Stimulated activated effector memory CD8-positive, alpha-beta T cell treated with anti-CD3 and anti-CD28 coated beads, Interleukin-12 subunit alpha, Interleukin-12 subunit beta, amount 100 ng/mL, for 72 hours (primary cell): ENCODE measurements around the gene DYNC2I2.
"Not testable (repeated sequence)": the region's sequence is repeated elsewhere in the genome, so short reads cannot be mapped to it uniquely, and the experiment has no call there.

Experiments used
- ATAC-seq: fragments of 150-1000 bp; cut with Tn5 transposase; 2 replicates; pipeline ENCODE4 v1.10.0; 2021
- DNase-seq, 2 donors: peaks; one replicate each; pipeline ENCODE4 v3.0.0; 2021 to 2022; ENCODE audit warnings: low spot score in 2 of 2
- H3K27ac Mint-ChIP-seq: one replicate; pipeline ENCODE4 v1.8.0; 2022; ENCODE audit warnings: mild to moderate bottlenecking, mixed read lengths
- H3K36me3 Mint-ChIP-seq: one replicate; pipeline ENCODE4 v1.8.0; 2022; ENCODE audit warnings: mild to moderate bottlenecking, mixed read lengths
- H3K4me1 Mint-ChIP-seq: one replicate; pipeline ENCODE4 v1.8.0; 2022; ENCODE audit warnings: mixed read lengths
- H3K4me3 Mint-ChIP-seq: one replicate; pipeline ENCODE4 v1.8.0; 2022; ENCODE audit warnings: mild to moderate bottlenecking, mixed read lengths
- H3K9me3 Mint-ChIP-seq: one replicate; pipeline ENCODE4 v1.8.0; 2022; ENCODE audit warnings: mixed read lengths

DYNC2I2 gene

DNA sequence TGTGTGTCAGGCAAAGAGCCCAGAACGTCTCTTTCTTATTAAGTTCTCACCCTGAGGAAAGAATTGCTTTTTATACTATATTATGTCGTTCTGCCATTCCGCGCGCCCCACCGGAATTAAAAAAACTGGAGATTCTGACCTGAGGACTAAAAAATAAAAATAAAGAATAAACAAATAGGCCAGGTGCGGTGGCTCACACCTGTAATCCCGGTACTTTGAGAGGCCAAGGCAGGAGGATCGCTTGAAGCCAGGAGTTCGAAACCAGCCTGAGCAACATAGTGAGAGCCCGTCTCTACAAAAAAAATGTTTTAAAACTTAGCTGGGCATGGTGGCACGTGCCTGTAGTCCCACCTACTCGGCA is 677 bp upstream of the DYNC2I2 start:
- peak overlapping the region; percentile 78 for H3K4me3 Mint-ChIP-seq
- DNase-seq (no peak), ATAC-seq (no peak)
- no peaks in the 10 kb centered on the region for H3K4me1 Mint-ChIP-seq
- H3K36me3 Mint-ChIP-seq: no peaks in the 10 kb centered on the region
- peak overlapping the region; percentile 100 for H3K27ac Mint-ChIP-seq
- no peaks in the 10 kb centered on the region for H3K9me3 Mint-ChIP-seq

DNA sequence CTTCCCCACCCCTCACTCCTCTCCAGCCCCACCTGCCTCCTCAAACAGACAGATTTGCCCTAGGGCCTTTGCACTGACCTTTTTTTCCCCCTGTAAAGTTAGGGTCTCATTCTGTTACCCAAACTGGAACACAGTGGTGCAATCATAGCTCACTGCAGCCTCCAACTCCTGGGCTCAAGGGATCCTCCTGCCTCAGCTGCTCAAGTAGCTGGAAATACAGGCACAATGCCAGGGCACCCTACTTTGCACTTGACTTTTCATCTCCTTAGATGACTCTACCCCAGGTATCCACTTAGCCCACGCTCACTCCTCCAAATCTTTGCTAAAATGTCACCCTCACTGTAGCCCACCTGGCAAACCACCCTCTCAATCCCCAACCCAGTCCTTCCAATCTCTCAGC is 2.2 kb downstream of the DYNC2I2 start:
- Mint-ChIP-seq H3K4me3 (no peak overlapping the region), H3K27ac (no peak overlapping the region), H3K36me3 (no peaks in the 10 kb centered on the region), H3K9me3 (no peaks in the 10 kb centered on the region), H3K4me1 (no peaks in the 10 kb centered on the region)
- ATAC-seq (no peak), DNase-seq (no peak)

DNA sequence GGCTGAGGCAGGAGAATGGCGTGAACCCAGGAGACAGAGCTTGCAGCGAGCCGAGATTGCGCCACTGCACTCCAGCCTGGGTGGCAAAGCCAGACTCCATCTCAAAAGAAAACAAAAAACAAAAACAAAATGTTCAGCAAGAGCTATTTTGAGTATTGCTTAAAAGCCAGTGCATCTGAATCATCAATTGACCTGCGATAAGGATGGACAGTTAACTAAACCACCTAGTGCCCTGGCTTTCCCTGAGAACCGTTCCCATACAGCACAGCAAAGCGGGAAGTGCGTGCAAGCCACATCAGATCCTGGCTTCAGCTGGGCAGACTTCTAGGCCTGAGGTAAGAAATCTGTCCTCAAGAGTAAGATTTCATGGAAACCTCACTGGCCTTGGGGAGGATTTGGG is 2.7 kb downstream of the DYNC2I2 start:
- no peaks in the 10 kb centered on the region for H3K36me3 Mint-ChIP-seq
- H3K4me3 Mint-ChIP-seq: no peak overlapping the region
- no peak overlapping the region for H3K27ac Mint-ChIP-seq

DNA sequence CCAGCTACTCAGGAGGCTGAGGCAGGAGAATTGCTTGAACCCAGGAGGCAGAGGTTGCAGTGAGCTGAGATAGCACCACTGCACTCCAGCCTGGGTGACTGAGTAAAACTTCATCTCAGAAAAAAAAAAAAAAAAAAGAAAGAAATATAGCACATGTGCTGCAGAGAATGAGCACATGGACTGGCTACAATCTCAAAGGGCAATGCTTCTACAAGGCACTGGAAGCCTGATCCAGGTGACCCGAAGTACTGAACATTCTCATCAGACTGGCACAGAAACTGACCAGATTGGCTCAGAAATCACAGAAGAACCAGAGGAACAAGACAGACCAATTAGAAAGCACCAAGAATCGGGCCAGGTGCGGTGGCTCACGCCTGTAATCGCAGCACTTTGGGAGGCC is 4.8 kb downstream of the DYNC2I2 start:
- no peak for DNase-seq
- Mint-ChIP-seq H3K4me1 (no peaks in the 10 kb centered on the region), H3K4me3 (no peak overlapping the region), H3K36me3 (no peaks in the 10 kb centered on the region), H3K9me3 (no peaks in the 10 kb centered on the region), H3K27ac (no peak overlapping the region)
- no peak for ATAC-seq

More for the DNA sequence above, 2.7 kb downstream of the DYNC2I2 start:
- no peaks in the 10 kb centered on the region for H3K9me3 Mint-ChIP-seq
- ATAC-seq: no peak
- no peaks in the 10 kb centered on the region for H3K4me1 Mint-ChIP-seq
- no peak for DNase-seq

DNA sequence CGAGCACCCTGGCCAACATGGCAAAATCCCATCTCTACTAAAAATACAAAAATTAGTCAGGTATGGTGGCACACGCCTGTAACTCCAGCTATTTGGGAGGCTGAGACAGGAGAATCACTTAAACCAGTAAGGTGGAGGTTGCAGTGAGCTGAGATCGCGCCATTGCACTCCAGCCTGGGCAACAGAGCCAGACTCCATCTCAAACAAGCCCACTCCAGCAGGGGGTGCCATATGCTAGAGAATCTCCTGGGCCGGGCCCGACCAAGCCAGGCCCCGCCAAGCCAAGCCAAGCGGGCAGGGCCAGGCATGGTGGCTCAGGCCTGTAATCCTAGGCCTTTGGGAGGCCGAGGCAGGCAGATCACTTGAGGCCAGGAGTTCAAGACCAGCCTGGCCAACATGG is 8.4 kb downstream of the DYNC2I2 start:
- DNase-seq (peak; percentile 44 to 77), ATAC-seq (peak; percentile 93)
- not testable (repeated sequence) for H3K9me3 Mint-ChIP-seq, H3K36me3 Mint-ChIP-seq, H3K27ac Mint-ChIP-seq, H3K4me1 Mint-ChIP-seq, H3K4me3 Mint-ChIP-seq

- no peaks in the 10 kb centered on the region for H3K36me3 Mint-ChIP-seq
- peak; percentile 43 for ATAC-seq
- H3K27ac Mint-ChIP-seq: no peak overlapping the region
- H3K4me1 Mint-ChIP-seq: no peaks in the 10 kb centered on the region
- H3K9me3 Mint-ChIP-seq: no peaks in the 10 kb centered on the region
- no peak for DNase-seq
- H3K4me3 Mint-ChIP-seq: no peak overlapping the region
Measured at GRCh38 chr9:128643519-128644300, 12.9 kb downstream of the DYNC2I2 start.

- DNase-seq: no peak
- Mint-ChIP-seq H3K27ac (no peak overlapping the region), H3K9me3 (no peaks in the 10 kb centered on the region), H3K4me3 (no peak overlapping the region), H3K4me1 (no peaks in the 10 kb centered on the region), H3K36me3 (no peaks in the 10 kb centered on the region)
- ATAC-seq: no peak
Measured at GRCh38 chr9:128642675-128643245, 13.9 kb downstream of the DYNC2I2 start.

GRCh38 chr9:128640603-128641002 is 16.0 kb downstream of the DYNC2I2 start:
- DNase-seq: no peak
- ATAC-seq: no peak
- H3K4me3 Mint-ChIP-seq: no peak overlapping the region
- no peak overlapping the region for H3K27ac Mint-ChIP-seq
- no peaks in the 10 kb centered on the region for H3K4me1 Mint-ChIP-seq
- H3K9me3 Mint-ChIP-seq: no peaks in the 10 kb centered on the region
- no peaks in the 10 kb centered on the region for H3K36me3 Mint-ChIP-seq

- ATAC-seq: no peak
- Mint-ChIP-seq H3K27ac (no peak overlapping the region), H3K4me1 (peaks cover 5% of the 10 kb centered on the region), H3K4me3 (no peak overlapping the region), H3K9me3 (no peaks in the 10 kb centered on the region), H3K36me3 (peaks cover 18% of the 10 kb centered on the region)
- DNase-seq: no peak
Measured at GRCh38 chr9:128638580-128638979, 18.1 kb downstream of the DYNC2I2 start.

- Mint-ChIP-seq H3K36me3 (peaks cover 27% of the 10 kb centered on the region), H3K4me1 (peaks cover 7% of the 10 kb centered on the region), H3K9me3 (no peaks in the 10 kb centered on the region), H3K4me3 (no peak overlapping the region), H3K27ac (peak overlapping the region; percentile 20)
- ATAC-seq (no peak), DNase-seq (no peak)
Measured at GRCh38 chr9:128637656-128638055, 19.0 kb downstream of the DYNC2I2 start.

DNA sequence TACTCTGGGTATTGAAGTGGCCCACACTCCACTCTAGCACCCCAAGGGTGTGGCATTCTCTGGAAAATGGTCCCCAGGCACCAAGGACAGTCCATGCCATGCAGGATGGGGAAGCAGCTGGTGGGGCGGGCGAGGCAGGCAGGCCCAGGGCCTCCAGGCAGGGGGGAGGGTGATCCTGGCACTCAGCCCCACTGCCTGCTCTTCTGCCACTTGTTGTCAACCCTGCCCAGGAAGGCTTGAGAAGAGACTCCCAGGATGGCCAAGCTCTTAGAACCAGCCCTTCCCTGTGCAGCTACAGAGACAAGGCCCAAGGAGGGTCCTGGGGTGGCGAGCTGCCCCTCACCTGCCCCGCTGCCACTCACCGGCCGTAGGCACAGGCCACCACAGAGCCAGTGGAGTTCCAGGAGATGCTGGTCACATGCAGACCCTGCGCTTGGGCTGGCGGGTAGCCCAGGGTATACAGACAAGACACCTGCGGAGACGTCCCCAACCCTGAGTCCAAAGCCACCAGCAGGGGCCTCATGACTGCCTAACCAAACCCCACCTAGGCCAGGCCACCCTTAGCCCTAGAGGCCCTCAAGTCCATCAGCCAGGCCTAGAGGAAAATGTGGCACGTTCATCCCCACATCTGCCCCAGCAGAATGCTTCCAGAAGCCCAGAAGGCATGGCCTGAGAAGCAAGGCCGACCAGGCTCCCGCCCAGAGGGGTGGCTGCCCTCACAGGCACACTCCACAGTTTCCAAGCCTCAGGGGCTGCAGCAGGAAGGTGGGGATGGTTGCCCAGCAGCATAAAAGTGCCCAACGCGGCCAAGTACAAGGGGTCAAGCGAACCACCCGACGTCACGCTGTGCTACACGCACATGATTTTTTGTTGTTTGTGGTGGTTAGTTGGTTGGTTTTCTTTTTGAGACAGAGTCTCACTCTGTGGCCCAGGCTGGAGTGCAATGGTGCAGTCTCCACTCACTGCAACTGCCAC is 19.8 kb downstream of the DYNC2I2 start:
- H3K27ac Mint-ChIP-seq: no peak overlapping the region
- no peaks in the 10 kb centered on the region for H3K9me3 Mint-ChIP-seq
- H3K36me3 Mint-ChIP-seq: peaks cover 35% of the 10 kb centered on the region
- ATAC-seq (no peak), DNase-seq (no peak)
- no peak overlapping the region for H3K4me3 Mint-ChIP-seq
- peaks cover 7% of the 10 kb centered on the region for H3K4me1 Mint-ChIP-seq

GRCh38 chr9:128636024-128636390 is 20.6 kb downstream of the DYNC2I2 start:
- Mint-ChIP-seq H3K36me3 (peaks cover 44% of the 10 kb centered on the region), H3K27ac (no peak overlapping the region), H3K4me1 (peaks cover 7% of the 10 kb centered on the region), H3K9me3 (no peaks in the 10 kb centered on the region), H3K4me3 (no peak overlapping the region)
- ATAC-seq (no peak), DNase-seq (no peak)

DNA sequence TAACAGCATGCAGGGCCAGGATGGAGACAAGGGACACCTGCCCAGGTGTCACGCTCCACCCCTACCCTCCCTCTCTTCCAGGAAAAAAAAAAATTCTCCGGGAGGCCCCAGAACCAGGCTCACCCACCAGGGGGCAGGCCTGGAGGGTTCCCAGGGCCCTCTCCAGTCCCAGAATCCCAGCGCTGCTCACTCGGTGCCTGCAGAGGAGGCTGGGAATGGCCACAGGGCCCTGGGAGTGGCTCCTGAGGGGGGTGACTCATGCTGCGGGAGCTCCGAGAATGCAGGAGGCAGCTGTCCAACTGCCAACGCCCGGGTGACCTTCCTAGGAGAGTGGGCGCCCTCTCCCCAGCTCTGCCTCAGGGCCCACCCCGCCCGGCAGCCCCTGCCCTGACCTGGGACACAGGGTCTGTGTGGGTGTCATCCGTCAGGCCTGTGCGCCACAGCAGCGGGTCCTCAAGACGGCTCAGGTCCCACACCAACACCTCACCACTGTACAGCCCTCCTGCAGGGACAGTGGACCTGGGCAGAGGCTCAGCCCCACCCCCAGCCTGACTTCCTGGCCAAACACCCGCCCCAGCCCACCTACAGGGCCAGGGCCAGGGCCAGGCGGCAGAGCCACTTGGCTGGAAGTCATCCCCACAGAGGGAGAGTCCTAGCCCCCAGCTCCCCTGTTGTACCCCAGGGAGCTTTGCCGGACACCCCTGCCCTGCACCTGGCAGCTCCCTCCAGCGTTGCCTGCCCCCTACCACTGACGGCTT is 21.2 kb downstream of the DYNC2I2 start:
- no peak overlapping the region for H3K4me3 Mint-ChIP-seq
- no peak overlapping the region for H3K27ac Mint-ChIP-seq
- H3K9me3 Mint-ChIP-seq: no peaks in the 10 kb centered on the region
- no peak for DNase-seq
- peaks cover 7% of the 10 kb centered on the region for H3K4me1 Mint-ChIP-seq
- ATAC-seq: peak; percentile 15
- H3K36me3 Mint-ChIP-seq: peaks cover 49% of the 10 kb centered on the region

- DNase-seq (no peak), ATAC-seq (no peak)
- Mint-ChIP-seq H3K9me3 (no peaks in the 10 kb centered on the region), H3K4me1 (peaks cover 7% of the 10 kb centered on the region), H3K36me3 (peaks cover 56% of the 10 kb centered on the region), H3K4me3 (no peak overlapping the region), H3K27ac (peak overlapping the region; percentile 71)
Measured at GRCh38 chr9:128634651-128635262, 21.9 kb downstream of the DYNC2I2 start.

DNA sequence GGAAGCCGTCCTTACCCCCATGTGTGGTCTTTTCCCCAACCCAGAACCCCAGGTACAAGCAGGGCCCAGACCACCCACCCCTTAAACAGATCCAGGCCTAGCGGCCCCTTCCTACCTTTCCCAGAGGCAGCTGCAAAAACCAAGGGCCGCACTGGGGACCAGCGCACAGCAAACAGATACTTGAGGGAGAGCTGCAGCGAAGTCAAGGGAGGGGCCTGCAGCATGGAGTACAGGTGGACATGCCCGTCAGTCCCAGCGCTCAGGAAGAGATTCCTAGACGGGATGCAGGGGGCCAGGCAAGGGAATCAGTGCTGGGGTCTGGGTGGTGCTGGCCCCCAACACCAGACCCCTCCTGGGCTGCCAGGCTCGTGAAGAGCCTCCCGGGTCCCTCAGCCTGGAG is 22.5 kb downstream of the DYNC2I2 start:
- ATAC-seq (no peak), DNase-seq (no peak)
- Mint-ChIP-seq H3K4me3 (no peak overlapping the region), H3K36me3 (peaks cover 63% of the 10 kb centered on the region), H3K9me3 (no peaks in the 10 kb centered on the region), H3K27ac (peak overlapping the region; percentile 71), H3K4me1 (peaks cover 8% of the 10 kb centered on the region)
